ENCODE data around the gene AK4.
"Not testable (repeated sequence)": the region's sequence is repeated elsewhere in the genome, so short reads cannot be mapped to it uniquely, and the experiment has no call there.

Gene AK4

GRCh38 chr1:65148178-65148547, at the start of gene AK4:
Gene AK4, plus strand, starts transcription at chr1:65148203. Its CDS starts 205 bp downstream, at chr1:65148408.
- not testable (repeated sequence) for DNase-seq

DNA sequence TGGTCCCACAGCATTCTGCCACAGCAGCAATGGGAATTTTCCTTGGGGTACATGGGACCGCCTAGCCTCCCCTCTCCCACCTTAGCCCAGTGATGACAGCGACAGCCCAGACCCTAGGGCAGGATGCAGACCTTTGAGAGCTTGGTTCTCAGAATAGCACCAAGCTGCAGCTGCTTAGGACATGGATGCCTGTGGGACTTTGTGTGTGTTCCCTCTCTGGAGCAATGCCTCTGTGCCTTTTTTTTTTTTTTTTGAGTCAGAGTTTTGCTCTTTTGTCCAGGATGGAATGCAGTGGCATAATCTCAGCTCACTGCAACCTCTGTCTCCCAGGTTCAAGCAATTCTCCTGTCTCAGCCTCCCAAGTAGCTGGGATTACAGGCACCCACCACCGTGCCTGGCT, 44.2 kb upstream of the AK4 start:
- no peak for DNase-seq

- no peak for DNase-seq
Observed at GRCh38 chr1:65104854-65105534, 43.0 kb upstream of the AK4 start.

- no peak for DNase-seq
Observed at GRCh38 chr1:65105596-65105995, 42.4 kb upstream of the AK4 start.

GRCh38 chr1:65108025-65108642, 39.9 kb upstream of the AK4 start:
- no peak for DNase-seq

- DNase-seq, result no peak
Observed at GRCh38 chr1:65109487-65109886, 38.5 kb upstream of the AK4 start.

DNA sequence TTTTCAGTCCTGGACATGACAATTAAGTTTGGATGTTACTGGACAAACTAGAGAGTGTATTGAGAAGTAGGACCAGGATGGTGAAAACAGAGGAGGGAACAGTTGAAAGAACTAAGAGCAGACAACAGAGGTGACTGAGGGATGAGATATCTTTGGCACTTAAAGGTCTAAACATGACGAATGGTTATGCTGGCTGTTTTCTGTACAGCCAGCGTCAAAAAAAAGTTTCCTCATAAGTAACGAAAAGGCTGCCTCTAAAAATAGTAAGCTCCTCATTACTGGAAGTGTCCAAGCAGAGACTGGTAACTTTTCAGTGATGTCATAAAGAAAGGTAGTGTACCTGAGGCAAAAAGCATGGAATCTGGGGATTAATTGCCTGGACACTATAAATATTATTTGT, 35.2 kb upstream of the AK4 start:
- no peak for DNase-seq

- DNase-seq, result no peak
Observed at GRCh38 chr1:65113298-65113697, 34.7 kb upstream of the AK4 start.

DNA sequence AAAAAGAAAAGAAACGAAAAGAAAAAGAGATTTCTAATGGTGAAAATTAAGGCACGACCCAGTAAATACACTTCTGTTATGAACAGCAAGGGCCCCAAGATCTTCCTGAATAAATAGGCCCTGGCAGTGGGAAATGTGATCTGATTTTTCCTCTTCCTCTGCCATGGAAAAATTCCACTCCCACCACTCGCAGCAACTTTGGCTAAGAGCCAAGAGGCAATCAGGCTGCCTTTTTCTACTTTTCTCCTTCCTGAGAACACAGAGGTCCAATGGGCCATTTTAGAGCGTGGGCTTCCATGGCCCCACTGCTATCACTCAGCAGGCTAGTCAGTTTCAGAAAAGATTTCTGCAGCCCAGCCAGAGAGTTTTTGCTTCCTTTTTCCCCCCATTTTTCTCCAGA, 33.7 kb upstream of the AK4 start:
- no peak for DNase-seq

DNA sequence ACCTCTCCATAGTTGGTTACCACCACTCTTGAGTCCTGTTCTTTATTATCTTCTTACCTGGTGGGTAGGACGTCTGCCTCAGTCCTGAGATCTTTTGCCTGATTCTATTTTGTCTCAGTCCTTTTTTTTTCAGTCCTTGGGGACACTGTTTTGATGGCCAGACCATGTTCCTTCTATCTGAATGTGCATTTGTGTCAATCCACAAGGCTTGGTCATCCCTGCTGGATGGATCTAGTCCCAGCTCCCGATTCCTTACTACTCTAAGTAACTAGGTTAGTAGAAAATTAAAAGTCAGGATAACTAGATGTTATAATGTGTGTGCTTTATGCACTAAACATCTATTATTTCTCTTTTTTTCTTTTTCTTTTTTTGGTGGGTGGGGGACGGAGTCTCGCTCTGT, 28.1 kb upstream of the AK4 start:
- DNase-seq, result no peak

GRCh38 chr1:65129104-65129503, 18.9 kb upstream of the AK4 start:
- DNase-seq, result not testable (repeated sequence)

DNA sequence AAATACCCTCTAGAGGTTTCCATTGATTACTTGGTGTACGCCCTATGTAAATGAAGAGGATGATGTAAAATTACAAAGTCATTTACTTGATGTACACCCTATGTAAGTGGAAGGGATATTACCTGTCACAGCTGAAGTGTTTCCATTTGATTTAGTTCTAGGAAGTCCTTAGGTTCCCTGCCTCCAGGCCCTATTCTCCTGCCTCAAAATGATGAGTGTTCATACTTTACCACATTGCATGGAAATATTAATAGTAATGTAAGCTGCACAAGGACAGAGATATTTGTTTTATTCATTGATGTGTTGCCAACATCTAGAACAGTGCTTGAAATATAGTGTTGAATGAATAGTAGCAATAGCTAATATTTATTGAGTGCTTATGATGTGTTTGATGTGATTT, 9.5 kb upstream of the AK4 start:
- DNase-seq, result no peak

GRCh38 chr1:65139793-65140192, 8.2 kb upstream of the AK4 start:
- DNase-seq, result not testable (repeated sequence)

GRCh38 chr1:65141394-65141793, 6.6 kb upstream of the AK4 start:
- DNase-seq, result no peak

DNA sequence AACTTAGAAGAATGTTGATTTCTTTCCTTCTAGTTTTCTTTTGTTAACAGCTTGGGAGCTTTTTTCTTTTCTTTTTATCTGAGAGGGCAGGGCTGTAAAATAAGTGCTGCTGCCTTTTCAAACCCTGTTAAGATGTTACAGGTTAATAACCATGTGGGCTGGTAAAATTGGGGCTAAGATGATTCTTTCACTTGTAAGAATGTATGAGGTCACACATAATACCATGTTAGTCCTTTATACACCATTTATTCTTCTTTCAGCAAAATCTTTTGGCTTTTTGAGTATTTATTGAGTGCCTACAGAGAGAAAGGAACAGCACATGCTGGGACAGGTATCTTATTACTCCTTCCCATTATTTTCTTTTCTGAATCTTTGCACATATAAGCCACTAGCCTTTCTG, 6.1 kb upstream of the AK4 start:
- no peak for DNase-seq

DNA sequence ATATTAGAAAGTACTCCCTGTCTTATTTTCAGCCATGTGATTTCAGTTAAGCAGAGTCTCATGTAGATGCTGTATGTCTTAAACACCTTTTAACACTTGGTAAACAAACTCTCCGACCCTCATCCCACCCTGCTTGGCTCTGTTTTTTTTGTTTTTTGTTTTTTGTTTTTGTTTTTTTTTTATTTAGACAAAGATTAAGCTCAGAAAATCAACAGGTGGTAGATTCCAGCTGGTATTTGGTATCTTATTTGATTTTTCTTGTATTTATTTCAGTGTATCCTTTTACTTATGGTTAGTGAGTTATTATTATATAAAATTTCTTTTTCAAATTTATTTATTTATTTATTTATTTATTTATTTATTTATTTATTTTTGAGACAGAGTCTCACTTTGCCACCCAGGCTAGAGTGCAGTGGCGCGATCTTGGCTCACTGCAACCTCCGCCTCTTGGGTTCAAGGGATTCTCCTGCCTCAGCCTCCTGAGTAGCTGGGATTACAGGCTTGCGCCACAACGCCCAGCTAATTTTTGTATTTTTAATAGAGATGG, 4.8 kb upstream of the AK4 start:
- DNase-seq, result not testable (repeated sequence)

DNA sequence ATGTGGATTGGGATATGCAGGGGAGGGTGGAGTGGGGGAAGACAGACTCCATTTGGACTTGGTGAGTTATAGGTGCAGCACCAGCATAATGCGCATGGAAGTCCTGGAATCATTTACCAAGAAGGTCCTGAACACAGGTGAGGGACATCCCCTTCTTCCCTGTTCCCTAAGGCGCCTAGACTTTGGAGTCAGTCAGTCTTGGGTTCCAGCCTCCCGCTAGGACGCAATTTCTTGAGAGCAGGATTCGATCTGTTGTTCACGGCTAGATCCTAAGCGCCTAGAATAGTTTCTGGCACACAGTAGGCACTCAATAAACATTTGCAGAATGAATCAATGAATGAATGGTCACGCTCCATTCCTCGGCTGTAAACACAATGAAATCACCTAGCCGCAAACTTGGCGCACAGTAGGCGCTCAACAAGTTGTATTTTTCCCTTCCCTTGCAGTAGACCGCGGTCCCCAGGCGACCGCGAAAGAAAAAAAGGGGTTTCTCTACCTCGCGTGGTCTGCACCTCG, 1.0 kb upstream of the AK4 start:
- DNase-seq, result no peak

DNA sequence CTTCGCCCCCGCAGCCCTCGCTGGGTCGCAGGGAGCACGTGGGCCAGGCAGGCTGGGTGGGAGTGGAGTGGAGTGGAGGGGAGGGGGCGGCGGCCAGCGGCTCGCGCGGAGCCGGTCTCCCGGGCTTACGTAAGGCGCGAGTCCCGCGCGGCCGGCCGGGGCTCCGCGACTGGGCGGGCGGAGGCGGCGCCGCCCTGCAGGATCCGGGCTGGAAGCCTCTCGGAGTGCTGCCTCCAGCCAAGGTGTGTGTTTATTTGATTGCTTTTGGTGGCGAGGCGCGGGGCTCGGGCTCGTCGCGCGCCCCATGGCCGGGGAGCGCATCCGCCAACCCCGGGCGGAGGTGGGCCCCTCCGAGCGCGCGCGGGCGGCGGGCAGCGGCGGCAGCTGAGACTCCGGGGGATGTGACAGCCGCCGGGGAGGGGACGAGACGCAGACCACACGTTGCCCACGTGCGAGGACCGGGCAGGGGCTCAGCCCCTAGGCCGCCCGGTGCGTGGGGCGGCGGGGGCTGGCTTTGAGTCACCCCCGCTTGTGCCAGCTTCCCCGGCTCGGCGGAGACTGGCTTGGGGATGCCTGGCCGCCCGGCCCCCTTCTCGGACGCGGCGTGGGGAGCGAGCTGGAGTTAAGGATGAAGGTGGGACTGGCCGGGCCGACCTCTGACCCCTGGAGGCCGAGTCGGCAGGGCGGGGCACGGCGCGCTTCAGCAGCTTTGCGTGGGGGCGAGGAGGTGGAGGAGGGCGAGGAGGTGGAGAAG, 402 bp upstream of the AK4 start:
- DNase-seq, result no peak

GRCh38 chr1:65148548-65149350, 746 bp downstream of the AK4 start:
- DNase-seq, result no peak

GRCh38 chr1:65149351-65150107, 1.5 kb downstream of the AK4 start:
- no peak for DNase-seq

- DNase-seq, result no peak
Observed at GRCh38 chr1:65150108-65150463, 2.1 kb downstream of the AK4 start.

GRCh38 chr1:65150583-65151263, 2.7 kb downstream of the AK4 start:
- DNase-seq, result no peak

Data from CD4-positive, alpha-beta T cell treated with Interleukin-4 for 4 hours (primary cell).